GM19023 (cell line): Measurements from ENCODE around the gene WDR27.
"Not testable (repeated sequence)": the region's sequence is repeated elsewhere in the genome, so short reads cannot be mapped to it uniquely, and the experiment has no call there.

Experiments used
- ATAC-seq: cut with Tn5 transposase; IDR thresholded peaks from one replicate; pipeline ENCODE4 v1.9.1; 2021; ENCODE audit warnings: mild to moderate bottlenecking, moderate library complexity; ENCODE audit not compliant: unreplicated experiment

The WDR27 gene

DNA sequence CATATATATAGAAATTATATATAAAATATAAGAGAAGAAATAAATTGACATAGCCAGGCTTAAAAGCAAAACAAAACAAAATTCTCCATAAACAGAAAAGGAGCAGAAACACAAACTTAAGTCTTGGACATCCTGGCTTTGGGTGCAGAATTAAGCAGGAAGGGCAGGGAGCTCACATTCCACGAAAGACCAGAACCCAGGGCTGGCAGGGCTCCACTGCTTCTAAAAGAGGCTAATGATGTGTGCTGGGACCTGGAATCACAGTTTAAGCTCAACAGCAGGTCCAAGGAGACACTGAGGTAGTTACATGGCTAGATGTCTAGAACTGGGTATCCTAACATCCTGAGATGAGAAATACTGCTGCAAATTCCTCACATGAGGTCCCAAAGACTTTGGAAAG is 210.3 kb downstream of the WDR27 start:
- no peak for ATAC-seq

GRCh38 chr6:169490830-169491229 is 211.0 kb downstream of the WDR27 start:
- no peak for ATAC-seq

GRCh38 chr6:169490246-169490641 is 211.6 kb downstream of the WDR27 start:
- no peak for ATAC-seq

DNA sequence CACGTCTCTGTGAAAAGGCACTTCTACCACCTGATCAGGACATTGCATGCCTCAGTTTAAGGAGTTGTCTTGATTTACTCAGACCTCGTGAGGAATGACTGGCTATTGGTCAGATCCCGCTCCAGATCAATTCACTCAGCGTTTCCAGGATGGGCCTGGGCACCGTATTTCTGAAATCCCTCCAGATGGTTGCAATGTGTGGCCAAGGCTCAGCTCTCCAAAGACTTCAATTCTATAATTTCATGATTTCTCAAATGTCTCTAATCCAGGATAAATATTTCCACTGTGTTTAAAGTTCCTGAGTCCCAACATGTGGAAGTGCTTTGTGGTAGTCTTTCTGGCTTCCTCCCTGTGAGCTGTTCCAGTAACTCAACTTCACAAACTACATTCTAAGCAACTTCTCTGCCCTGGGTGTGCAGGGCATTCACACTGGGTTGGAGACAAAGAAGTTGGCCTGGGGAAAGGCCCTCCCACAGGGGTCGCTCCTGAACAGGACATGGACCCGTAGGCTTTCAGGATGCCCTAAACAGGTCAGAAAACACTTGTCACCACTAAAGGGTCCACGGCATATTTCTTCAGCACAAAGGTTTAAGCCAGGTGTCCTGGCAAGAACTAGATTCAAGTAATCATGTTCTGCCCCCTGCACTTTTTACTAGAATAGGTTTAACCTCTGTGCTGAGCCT is 212.1 kb downstream of the WDR27 start:
- no peak for ATAC-seq

DNA sequence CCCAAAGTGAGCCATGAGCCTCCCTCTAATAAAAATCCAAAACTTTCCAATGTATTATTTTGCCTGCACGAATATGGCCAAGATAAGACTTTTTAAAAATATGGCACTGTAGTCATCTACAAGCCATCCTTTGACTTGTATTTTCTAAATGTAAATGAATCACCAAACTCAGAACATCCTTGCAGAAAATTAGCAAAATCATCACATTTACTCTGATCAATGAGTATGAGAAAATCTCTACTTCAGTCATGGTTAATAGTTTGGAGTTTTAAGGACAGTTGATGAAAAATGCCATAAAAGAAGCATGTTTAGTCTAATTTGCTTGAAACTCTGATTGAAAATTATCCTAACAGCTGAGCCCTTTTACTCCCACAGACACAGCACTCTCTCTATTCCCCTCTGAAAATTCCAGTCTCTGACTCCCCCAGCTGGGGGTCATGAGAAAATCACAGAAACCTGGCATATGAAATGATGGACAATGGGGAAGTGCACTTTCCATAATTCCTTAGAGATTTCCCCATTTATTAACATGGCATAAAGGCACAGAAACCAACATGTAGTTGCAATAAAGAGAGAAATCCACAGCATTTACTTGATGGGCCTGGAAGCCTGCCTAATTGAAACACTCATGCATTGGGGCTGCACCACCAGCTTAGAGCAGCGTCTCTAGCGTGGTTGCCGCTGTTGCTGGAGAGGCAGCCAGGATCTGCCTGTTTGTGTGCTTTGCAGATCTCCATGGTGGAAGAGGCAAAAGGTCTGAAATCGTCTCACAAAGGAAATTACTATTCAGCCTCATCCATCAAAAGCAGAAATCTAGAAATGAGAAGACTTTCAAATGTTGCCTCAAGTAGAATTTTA is 214.0 kb downstream of the WDR27 start:
- no peak for ATAC-seq

DNA sequence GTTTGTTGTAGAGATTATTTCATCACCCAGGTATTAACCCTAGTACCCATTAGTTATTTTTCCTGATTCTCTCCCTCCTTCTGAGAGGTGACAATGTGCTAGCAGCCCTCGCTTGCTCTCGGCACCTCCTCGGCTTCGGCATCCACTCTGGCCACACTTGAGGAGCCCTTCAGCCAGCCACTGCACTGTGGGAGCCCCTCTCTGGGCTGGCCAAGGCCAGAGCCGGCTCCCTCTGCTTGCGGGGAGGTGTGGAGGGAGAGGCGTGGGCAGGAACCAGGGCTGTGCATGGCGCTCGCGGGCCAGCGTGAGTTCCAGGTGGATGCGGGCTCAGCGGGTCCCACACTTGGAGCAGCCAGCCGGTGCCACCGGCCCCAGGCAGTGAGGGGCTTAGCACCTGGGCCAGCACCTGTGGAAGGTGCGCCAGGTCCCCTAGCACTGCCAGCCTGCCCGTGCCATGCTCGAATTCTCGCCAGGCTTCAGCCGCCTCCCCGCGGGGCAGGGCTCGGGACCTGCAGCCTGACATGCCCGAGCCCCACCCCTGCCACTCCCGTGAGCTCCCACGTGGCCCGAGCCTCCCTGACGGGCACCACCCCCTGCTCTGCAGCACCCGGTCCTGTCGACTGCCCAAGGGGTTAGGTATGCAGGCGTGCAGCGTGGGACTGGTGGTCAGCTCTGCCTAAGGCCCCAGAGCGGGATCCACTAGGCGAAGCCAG is 221.9 kb downstream of the WDR27 start:
- ATAC-seq, result no peak

DNA sequence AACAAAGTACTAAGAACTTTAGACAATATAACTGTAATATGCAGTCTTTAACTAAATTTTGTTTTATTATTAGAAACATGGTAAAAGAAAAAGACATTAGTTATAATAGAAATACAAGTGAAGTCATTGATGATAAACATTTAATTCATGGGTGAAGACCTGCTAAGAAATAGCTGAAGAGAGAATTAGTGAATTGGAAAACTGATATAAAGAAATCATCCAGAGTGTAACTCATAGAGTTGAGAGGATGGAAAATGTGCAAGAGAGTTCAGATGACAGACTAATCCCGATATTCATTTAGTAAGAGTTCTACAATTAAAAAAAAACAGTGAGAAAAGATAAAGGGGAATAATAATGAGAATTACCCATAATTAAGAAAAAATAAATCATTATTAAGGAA is 227.5 kb downstream of the WDR27 start:
- ATAC-seq, result no peak

DNA sequence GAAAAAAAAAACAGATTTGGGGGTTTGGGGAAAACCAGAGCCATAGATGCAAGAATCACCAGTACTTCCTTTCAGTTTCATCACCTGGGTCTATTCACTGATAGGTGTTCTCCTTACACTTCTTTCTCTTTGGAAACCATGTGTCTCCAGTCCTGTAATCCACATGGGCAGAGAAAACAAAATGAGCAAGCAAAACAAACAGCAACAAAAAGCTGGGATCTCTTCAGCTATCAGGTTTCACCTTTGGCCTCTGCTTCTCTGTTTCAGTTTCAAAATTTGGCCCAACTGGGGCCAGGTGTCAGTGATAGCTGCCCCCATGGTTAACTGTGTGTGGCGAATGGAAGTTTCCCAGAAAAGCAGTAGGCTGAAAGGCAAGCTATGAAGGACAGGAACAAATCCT is 228.2 kb downstream of the WDR27 start:
- ATAC-seq, result peak; percentile 85

GRCh38 chr6:169472786-169473416 is 228.9 kb downstream of the WDR27 start:
- no peak for ATAC-seq

- ATAC-seq, result no peak
Observed at GRCh38 chr6:169470790-169471189, 231.0 kb downstream of the WDR27 start.

DNA sequence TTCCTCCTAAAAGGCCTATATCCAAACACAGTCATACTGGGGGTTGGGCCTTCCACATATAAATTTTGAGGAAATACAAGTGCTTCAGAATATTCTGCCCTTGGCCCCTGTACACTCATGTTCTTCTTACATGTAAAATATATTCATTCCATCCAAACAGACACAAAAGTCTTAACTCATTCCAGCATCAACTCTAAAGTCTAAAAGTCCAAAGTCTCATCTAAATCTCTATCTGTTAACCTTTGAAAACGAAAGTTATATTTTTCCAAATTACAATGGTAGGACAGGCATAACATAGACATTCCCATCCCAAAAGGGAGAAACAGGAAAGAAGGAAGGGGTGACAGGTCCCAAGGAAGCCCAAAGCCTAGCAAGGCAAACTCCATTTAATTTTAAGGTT is 232.8 kb downstream of the WDR27 start:
- ATAC-seq, result no peak

DNA sequence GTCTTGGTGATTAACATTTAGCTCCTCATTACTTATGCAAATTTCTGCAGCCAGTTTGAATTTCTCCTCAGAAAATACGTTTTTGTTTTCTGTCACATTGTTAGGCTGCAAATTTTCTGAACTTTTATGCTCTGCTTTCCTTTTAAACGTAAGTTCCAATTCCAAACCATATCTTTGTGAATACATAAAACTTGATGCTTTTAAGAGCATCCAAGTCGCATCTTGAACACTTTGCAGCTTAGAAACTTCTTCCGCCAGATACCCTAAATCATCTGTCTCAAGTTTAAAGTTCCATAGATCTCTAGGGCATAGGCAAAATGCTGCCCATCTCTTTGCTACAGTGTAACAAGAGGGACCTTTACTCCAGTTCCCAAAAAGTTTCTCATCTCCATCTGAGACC is 234.1 kb downstream of the WDR27 start:
- not testable (repeated sequence) for ATAC-seq

DNA sequence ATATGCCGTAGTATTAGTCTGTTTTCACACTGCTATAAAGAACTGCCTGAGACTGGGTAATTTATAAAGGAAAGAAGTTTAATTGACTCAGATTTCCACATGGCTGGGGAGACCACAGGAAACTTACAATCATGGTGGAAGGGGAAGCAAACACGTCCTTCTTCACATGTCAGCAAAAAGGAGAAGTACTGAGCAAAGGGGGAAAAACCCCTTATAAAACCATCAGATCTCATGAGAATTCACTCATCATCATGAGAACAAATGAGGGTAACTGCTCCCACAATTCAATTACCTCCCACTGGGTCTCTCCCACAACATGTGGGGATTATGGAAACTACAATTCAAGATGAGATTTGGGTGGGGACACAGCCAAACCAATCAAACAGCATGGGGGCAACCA is 235.6 kb downstream of the WDR27 start:
- ATAC-seq, result not testable (repeated sequence)

- no peak for ATAC-seq
Observed at GRCh38 chr6:169457762-169458161, 244.1 kb downstream of the WDR27 start.

DNA sequence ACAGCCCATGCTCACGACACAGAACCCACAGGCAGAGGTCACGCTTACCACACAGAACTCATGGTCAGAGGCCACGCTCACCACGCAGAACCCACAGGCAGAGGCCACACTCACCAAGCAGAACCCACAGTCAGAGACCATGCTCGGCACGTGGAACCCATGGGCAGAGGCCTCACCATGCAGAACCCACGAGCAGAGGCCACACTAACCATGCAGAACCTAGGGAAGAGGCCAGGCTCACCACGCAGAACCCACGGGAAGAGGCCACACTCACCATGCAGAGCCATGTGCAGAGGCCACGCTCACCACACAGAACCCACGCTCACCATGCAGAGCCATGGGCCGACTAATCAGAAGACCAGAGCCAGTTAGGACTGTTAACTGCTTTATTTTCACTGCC is 245.0 kb downstream of the WDR27 start:
- no peak for ATAC-seq

GRCh38 chr6:169455470-169455869 is 246.4 kb downstream of the WDR27 start:
- ATAC-seq, result no peak

DNA sequence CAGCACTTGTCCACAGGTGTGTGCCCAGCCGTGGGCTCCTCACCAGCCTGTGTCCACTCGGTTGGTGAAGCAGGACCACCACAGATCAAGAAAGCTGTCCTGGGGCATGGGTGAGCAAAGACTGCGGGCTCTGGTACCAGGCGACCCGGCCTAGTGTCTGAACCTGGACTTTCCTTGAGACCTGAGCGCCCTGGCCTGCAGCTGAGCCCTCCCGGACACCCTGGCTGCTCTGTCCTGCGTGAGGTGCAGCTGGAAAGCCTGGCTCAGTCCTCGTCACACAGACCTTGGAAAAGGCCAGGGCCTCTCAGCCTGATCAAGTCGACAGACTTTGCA is 247.0 kb downstream of the WDR27 start:
- ATAC-seq, result no peak

DNA sequence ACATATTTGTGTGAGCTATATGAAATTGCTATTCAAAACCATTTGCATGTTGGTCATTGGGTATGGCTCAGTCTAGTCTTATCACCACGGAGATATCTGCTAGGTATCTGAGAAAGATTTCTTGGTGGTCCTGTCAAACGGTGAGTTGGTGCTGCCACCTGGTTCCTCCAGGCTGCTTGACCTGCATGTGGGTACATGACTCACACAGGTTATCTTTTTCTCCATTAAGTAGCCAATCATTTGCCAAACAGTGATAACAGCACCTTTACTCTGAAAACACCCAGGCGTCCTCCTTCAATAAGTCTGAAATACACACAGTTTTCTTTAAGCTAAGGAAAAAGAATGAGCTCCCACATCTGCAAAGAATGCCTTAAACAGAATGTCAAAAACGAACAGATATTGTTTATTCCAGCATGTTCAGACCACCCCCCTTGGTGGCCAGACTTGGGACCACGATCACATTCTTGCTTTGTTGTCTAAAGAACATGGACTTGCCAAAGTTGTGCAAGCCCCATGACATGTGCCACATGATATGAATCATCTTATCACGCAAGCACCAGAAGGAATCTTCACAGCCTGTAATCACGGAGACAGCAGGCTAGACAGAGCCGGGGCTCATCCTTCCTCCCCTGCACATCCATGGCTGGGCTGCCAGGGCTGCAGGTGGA is 247.5 kb downstream of the WDR27 start:
- ATAC-seq, result no peak

- no peak for ATAC-seq
Observed at GRCh38 chr6:169452869-169453620, 248.8 kb downstream of the WDR27 start.
